RWPE2 (cell line): ENCODE data around the gene IVL.

ENCODE experiments used
- ATAC-seq: fragments of 200-7000 bp; cut with Tn5 transposase; 3 replicates; pipeline ENCODE4 v1.9.1; 2021; ENCODE audit warnings: low read depth
- DNase-seq: peaks from one replicate; pipeline ENCODE4 v3.0.0-alpha.2; 2020; ENCODE audit warnings: low spot score
- H3K27ac ChIP-seq: fragments of 450-650 bp; 2 replicates; pipeline ENCODE4 v1.5.1; 2017; ENCODE audit warnings: mild to moderate bottlenecking; ENCODE audit not compliant: poor library complexity, severe bottlenecking
- H3K27me3 ChIP-seq: fragments of 250-450 bp; sonication (Bioruptor Pico); 2 replicates; pipeline ENCODE4 v1.5.1; 2021; ENCODE audit warnings: mild to moderate bottlenecking, moderate library complexity; ENCODE audit not compliant: insufficient read depth, poor library complexity, severe bottlenecking
- H3K36me3 ChIP-seq: fragments of 250-450 bp; sonication (Bioruptor Pico); 2 replicates; pipeline ENCODE4 v1.5.1; 2020; ENCODE audit warnings: low read depth, mild to moderate bottlenecking, moderate library complexity
- H3K4me1 ChIP-seq: fragments of 250-450 bp; sonication (Bioruptor Pico); 2 replicates; pipeline ENCODE4 v1.5.1; 2021; ENCODE audit warnings: mild to moderate bottlenecking, moderate library complexity; ENCODE audit not compliant: insufficient read depth, poor library complexity, severe bottlenecking
- H3K4me3 ChIP-seq: fragments of 250-450 bp; sonication (Bioruptor Pico); 2 replicates; pipeline ENCODE4 v1.5.1; 2021; ENCODE audit warnings: mild to moderate bottlenecking, moderate library complexity; ENCODE audit not compliant: severe bottlenecking
- H3K9me3 ChIP-seq: fragments of 250-450 bp; sonication (Bioruptor Pico); 2 replicates; pipeline ENCODE4 v1.5.1; 2021; ENCODE audit warnings: mild to moderate bottlenecking, moderate library complexity; ENCODE audit not compliant: severe bottlenecking
- CTCF ChIP-seq: fragments of 450-650 bp; IDR thresholded peaks from one replicate; pipeline ENCODE4 v1.5.1; 2017; ENCODE audit warnings: mild to moderate bottlenecking, moderate library complexity; ENCODE audit not compliant: poor library complexity, severe bottlenecking

The IVL gene

GRCh38 chr1:152901631-152902030, 6.7 kb upstream of the IVL start:
- TF ChIP-seq CTCF, result no peak
- Histone ChIP-seq H3K27me3 (no peaks in the 10 kb centered on the region), H3K4me3 (no peak overlapping the region), H3K9me3 (no peaks in the 10 kb centered on the region), H3K36me3 (no peaks in the 10 kb centered on the region), H3K27ac (no peak overlapping the region), H3K4me1 (peaks cover 18% of the 10 kb centered on the region)
- DNase-seq, result no peak
- ATAC-seq, result no peak

GRCh38 chr1:152902636-152903035, 5.7 kb upstream of the IVL start:
- Histone ChIP-seq H3K27me3 (no peaks in the 10 kb centered on the region), H3K27ac (no peak overlapping the region), H3K4me1 (peaks cover 28% of the 10 kb centered on the region), H3K4me3 (no peak overlapping the region), H3K36me3 (no peaks in the 10 kb centered on the region), H3K9me3 (no peaks in the 10 kb centered on the region)
- ATAC-seq (no peak), DNase-seq (no peak)
- no peak for TF ChIP-seq CTCF

GRCh38 chr1:152904688-152905440, 3.5 kb upstream of the IVL start:
- no peak for TF ChIP-seq CTCF
- DNase-seq (no peak), ATAC-seq (no peak)
- Histone ChIP-seq H3K27me3 (no peaks in the 10 kb centered on the region), H3K4me3 (no peak overlapping the region), H3K27ac (peak overlapping the region; percentile 84), H3K9me3 (no peaks in the 10 kb centered on the region), H3K36me3 (no peaks in the 10 kb centered on the region), H3K4me1 (peaks cover 35% of the 10 kb centered on the region)

GRCh38 chr1:152906023-152906565, 2.3 kb upstream of the IVL start:
- Histone ChIP-seq H3K9me3 (no peaks in the 10 kb centered on the region), H3K36me3 (no peaks in the 10 kb centered on the region), H3K27ac (peak overlapping the region; percentile 84), H3K27me3 (no peaks in the 10 kb centered on the region), H3K4me3 (no peak overlapping the region), H3K4me1 (peaks cover 35% of the 10 kb centered on the region)
- no peak for TF ChIP-seq CTCF
- DNase-seq (peak; percentile 84), ATAC-seq (peak; percentile 89)

GRCh38 chr1:152909206-152909605, 860 bp downstream of the IVL start:
- no peaks in the 10 kb centered on the region for H3K36me3 ChIP-seq
- no peak for TF ChIP-seq CTCF
- no peaks in the 10 kb centered on the region for H3K27me3 ChIP-seq
- H3K4me3 ChIP-seq, result no peak overlapping the region
- H3K27ac ChIP-seq, result peak overlapping the region; percentile 84
- no peaks in the 10 kb centered on the region for H3K9me3 ChIP-seq
- ATAC-seq (no peak), DNase-seq (no peak)
- peaks cover 35% of the 10 kb centered on the region for H3K4me1 ChIP-seq
